Fibroblast of lung (primary cell): ENCODE measurements around the gene AK8.

Experiments used
- CTCF ChIP-seq, 2 donors: IDR thresholded peaks in 1 of 2; conservative IDR thresholded peaks in 1 of 2; 1 replicate in 1 of 2; 2 replicates in 1 of 2; pipeline ENCODE4 v1.5.1; 2011 to 2012; ENCODE audit warnings: low read length in 2 of 2, control low read depth in 1 of 2, inconsistent platforms in 1 of 2, low read depth in 1 of 2, mild to moderate bottlenecking in 1 of 2
- EZH2 ChIP-seq: IDR thresholded peaks from 2 replicates; pipeline ENCODE4 v1.5.1; 2012; ENCODE audit warnings: low read length, control low read depth, mild to moderate bottlenecking; ENCODE audit errors: missing control alignments

GRCh38 chr9:132755096-132755495 lies 123.0 kb downstream of the AK8 start:
- TF ChIP-seq CTCF (conservative IDR thresholded peaks at IDR 0.05 in 1 of 2, IDR thresholded peaks at IDR 0.05 in 1 of 2; ENCODE audit: low read depth in 1 of 2, low read length in 2 of 2), result no peak
- TF ChIP-seq EZH2, result no peak
